Islet of Langerhans (tissue), 1 donor: ENCODE results near the gene FBXO47.

Experiments used
- FAIRE-seq: peaks from one replicate; lab custom pipeline; 2011; peaks lifted over from hg19 to GRCh38; lab: Jason Lieb, UNC

The FBXO47 gene

GRCh38 chr17:38900978-38901656 is 66.1 kb downstream of the FBXO47 start:
- FAIRE-seq, result no peak

GRCh38 chr17:38899421-38899820 is 67.8 kb downstream of the FBXO47 start:
- FAIRE-seq, result no peak

- no peak for FAIRE-seq
Measured at GRCh38 chr17:38898812-38899348, 68.3 kb downstream of the FBXO47 start.

- no peak for FAIRE-seq
Measured at GRCh38 chr17:38898291-38898679, 68.9 kb downstream of the FBXO47 start.

DNA sequence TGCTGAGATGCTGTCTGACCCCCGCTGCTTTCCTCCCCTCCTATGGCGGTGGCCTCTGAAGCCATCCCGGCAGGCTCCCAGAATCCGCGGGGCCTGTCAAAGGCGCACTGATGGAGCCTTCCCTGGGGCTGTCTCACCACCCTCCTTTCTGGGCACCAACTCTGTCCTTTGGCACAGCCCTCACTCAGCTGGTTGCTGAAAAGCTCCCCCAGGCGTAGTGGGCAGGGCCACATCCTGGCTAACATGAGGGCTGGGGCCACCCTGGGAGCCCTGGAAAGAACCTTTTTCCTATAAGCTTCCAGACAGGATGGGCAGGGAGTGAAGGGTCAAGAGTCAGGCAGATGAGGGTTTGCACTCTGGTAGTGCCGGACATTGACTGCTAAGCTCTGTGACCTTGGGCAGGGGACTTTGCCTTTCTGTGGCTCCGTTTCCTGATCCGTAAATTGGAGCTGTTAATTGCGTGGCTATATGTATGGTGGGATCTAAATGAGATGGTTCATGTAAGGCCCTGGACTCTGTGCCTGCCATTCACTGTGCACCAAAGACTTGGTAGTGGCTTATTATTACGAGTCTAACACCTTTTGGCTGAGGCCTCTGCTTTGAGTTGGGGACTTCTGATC is 69.4 kb downstream of the FBXO47 start:
- FAIRE-seq, result no peak

DNA sequence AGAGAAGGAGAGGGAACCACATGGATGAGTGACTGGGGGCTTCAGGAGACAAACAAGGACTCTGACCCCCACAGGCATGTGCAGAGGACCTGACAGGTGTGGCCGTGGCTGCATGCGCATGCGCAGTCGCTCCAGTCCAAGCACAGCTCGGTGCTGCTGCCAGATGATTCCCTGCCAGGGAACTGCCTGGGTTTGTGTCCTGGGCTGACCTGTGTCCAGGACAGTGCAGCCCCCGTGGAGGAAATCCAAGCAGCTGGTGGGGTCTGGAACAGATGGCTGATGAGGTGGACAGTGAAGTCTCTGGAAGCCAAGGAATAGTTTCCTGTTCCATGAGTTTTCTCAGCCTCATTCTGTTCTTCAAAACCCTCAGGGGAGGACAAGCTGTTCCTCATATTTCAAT is 70.0 kb downstream of the FBXO47 start:
- no peak for FAIRE-seq

GRCh38 chr17:38896346-38896954 is 70.8 kb downstream of the FBXO47 start:
- FAIRE-seq, result no peak

DNA sequence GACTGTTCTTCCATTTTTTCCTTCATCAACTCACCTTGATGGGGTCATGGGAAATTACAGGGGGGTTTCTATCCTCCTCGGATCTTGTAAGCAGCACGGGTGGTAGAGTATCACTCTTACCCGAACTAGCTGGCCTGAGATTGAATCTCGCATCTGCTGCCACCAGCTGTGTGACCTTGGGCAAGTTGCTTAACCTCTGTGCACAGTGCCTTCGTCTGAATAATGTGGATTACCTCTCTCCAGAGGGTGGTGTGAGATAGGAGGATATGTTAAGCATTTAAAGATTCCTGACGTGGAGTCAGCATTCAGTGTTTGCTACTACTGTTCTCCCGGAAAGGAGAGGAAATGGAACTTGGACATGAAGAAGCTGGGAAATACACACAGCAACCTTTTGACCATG is 72.9 kb downstream of the FBXO47 start:
- no peak for FAIRE-seq

DNA sequence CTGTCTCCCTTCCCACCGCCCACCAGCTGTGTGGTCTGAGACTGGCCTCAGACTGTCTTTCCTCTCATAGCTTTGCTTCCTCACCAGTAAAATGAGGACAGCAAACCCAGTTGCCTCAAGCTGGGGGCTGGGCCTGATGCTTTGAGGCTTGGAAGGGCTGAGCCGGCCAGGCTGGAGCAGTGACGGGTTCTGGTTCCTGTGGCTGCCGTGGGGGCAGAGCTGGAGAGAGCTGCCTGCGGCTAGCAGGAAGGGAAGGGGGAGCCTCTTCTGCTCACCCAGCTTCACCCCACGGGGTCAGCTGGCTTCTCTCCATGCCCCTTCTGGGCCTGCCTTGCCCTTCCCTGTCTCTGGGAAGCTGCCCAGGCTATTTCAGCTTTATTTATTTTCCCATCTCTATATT is 73.6 kb downstream of the FBXO47 start:
- no peak for FAIRE-seq

DNA sequence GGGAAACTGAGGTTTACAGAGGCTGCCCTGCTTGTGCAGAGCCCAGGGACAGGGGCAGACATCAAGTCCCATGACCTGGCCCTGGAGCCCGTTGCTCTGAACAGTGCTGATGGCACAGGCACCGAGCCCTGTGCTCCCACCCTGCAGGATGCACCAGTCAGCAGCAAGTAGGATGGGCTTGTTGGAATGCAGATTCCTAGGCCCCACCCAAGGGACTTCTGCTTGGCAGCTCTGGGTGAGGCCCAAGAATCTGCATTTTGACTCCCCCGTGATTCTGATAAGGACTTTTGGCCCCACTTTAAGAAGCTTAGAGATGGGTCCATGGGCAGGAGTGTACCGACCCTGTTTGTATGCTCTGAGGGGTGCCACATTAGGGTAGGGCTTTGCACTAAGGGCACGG is 74.1 kb downstream of the FBXO47 start:
- FAIRE-seq, result no peak

DNA sequence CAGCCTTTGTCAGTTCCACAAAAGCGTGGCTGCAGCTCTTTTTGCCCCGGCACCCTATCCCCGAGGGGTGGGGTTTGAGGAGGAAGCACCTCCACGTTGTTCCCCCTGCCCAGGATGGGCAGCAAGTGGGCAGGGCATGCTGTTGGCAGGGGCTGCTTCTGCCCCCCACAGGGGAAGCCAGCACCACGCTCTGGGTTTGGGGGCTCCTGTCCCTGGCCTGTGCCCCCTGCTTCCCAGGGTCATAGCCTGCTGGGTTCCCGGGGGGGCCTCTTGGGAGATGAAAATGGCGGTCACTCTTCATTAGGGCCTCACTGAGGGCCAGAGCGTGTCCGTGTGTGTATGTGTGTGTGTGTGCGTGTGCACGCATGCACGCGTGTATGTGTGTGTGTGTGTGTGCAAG is 74.6 kb downstream of the FBXO47 start:
- no peak for FAIRE-seq

- no peak for FAIRE-seq
Measured at GRCh38 chr17:38892083-38892482, 75.1 kb downstream of the FBXO47 start.

DNA sequence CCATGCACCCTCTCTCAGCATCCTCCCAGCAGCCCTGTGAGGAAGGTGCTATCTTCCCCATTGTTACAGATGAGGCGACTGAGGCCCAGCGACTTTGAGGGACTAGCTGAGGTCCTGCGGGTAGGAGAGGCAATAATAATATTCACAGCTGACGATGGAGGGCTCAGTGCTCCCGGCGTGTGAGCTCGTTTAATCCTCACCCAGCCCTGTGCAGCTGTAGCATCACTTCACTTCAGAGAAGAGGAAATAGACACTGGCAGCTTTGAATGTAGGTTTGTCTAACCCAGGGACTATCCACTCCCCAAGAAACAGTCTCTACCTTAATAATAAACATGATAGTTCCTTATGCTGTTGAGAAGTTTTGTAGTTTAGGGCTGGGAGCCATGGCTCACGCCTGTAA is 75.8 kb downstream of the FBXO47 start:
- FAIRE-seq, result no peak

- FAIRE-seq, result no peak
Measured at GRCh38 chr17:38890410-38890746, 76.8 kb downstream of the FBXO47 start.

- FAIRE-seq, result no peak
Measured at GRCh38 chr17:38889745-38890409, 77.3 kb downstream of the FBXO47 start.

GRCh38 chr17:38888842-38889241 is 78.4 kb downstream of the FBXO47 start:
- FAIRE-seq, result no peak

- FAIRE-seq, result no peak
Measured at GRCh38 chr17:38886643-38887010, 80.6 kb downstream of the FBXO47 start.
